ENCODE measurements around the gene DYDC1.

Gene DYDC1

DNA sequence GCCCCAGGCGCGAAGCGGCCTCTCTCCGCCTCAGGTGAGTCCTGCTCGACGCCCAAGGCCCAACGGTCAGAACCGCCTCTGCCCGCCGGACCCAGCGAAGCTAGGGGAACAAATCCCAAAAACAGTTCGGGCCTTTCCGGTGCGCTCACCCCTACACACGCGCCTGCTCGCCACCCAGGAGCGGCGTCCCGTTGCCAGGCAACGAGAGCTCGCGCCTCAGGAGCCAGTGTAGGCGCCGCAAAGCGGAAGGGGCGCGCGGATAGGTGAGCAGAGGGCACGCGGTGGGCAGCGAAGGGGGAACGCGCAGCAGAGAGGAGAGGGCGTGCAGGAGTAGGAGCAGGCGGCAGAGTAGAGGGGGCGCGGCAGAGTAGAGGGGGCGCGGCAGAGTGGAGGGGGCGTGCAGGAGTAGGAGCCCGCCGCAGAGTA lies at the start of gene DYDC1, which contains the start of gene DYDC2:
Gene DYDC1, minus strand, starts transcription at position 193 of the 426 bp plus-strand sequence. CDS start 4,154 bp downstream, outside the sequence.
Gene DYDC2, plus strand, starts transcription at position 219 of the 426 bp plus-strand sequence. CDS start 5,663 bp downstream, outside the sequence.
- no peaks in the 10 kb centered on the region for H3K9me3 ChIP-seq (ENCODE audit: insufficient read depth, low read depth, low read length)
- no peaks in the 10 kb centered on the region for H3K36me3 ChIP-seq (ENCODE audit: insufficient read depth, low read depth, low read length)
- peaks cover 5% of the 10 kb centered on the region; the same call in 1 of the 2 replicates for H3K4me1 ChIP-seq (ENCODE audit: insufficient read depth, low read length)
- peaks cover 18% of the 10 kb centered on the region for H3K27me3 ChIP-seq (ENCODE audit: insufficient read depth, low read length)
- no peak within 1 kb of the TSS for H3K27ac ChIP-seq (ENCODE audit: low read length)
- H3K4me3 ChIP-seq (ENCODE audit: low read length): peak within 1 kb of the TSS; percentile 59
- H3K9ac ChIP-seq (ENCODE audit: low read depth, low read length): peak within 1 kb of the TSS; percentile 71; the same call in 1 of the 2 replicates

DNA sequence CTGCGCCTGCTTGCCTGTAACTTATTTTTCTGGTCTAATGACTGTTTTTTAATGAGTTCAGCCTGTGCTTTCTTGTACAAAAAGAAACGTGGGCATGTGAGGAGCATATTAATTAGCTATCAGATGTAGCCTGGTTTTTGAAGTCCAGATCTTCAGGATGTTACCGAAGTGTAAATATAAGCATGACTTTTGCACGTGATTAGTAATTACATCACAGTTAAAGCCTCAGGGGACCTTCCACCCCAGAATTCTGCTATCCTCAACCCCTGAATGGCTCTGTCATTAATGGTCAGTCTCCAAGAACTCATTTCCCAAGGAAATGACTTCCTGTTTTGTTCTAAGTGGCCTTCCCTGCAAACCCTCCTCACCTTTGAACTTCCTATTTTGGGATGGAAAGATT lies 49.6 kb upstream of the DYDC1 start:
- Histone ChIP-seq H3K9ac (ENCODE audit: low read depth, low read length) (no peak overlapping the region), H3K27ac (ENCODE audit: low read length) (no peak overlapping the region), H3K27me3 (ENCODE audit: insufficient read depth, low read length) (peaks cover 31% of the 10 kb centered on the region), H3K4me1 (ENCODE audit: insufficient read depth, low read length) (peaks cover 5% of the 10 kb centered on the region; the same call in 1 of the 2 replicates), H3K9me3 (ENCODE audit: insufficient read depth, low read depth, low read length) (no peaks in the 10 kb centered on the region), H3K36me3 (ENCODE audit: insufficient read depth, low read depth, low read length) (peaks cover 5% of the 10 kb centered on the region; the same call in 1 of the 2 replicates), H3K4me3 (ENCODE audit: low read length) (no peak overlapping the region)

DNA sequence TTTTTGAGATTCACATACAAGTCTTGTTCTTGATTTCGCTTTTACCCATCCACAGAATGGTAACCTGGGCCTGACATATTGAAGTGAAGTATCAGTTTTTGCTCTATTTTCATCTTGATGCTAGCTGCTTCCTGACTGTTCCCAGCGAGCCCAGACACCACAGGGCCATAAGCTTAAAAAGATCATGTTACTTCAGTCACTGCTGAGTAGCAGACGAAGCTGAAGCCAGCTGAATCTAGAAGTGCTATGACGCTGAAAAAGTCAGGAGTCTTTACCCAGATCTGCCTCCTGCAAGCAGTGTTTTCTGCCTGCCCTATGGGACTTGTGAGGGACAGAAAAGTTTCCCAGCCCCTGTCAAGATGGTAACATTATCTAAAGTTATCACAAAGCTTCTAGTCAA lies 49.1 kb upstream of the DYDC1 start:
- Histone ChIP-seq H3K27me3 (ENCODE audit: insufficient read depth, low read length) (peaks cover 31% of the 10 kb centered on the region), H3K27ac (ENCODE audit: low read length) (no peak overlapping the region), H3K9me3 (ENCODE audit: insufficient read depth, low read depth, low read length) (no peaks in the 10 kb centered on the region), H3K4me1 (ENCODE audit: insufficient read depth, low read length) (peaks cover 5% of the 10 kb centered on the region; the same call in 1 of the 2 replicates), H3K9ac (ENCODE audit: low read depth, low read length) (no peak overlapping the region), H3K4me3 (ENCODE audit: low read length) (no peak overlapping the region), H3K36me3 (ENCODE audit: insufficient read depth, low read depth, low read length) (0 out of 2 replicates have a peak, but pooled peaks cover under 1% of the 10 kb centered on the region)

DNA sequence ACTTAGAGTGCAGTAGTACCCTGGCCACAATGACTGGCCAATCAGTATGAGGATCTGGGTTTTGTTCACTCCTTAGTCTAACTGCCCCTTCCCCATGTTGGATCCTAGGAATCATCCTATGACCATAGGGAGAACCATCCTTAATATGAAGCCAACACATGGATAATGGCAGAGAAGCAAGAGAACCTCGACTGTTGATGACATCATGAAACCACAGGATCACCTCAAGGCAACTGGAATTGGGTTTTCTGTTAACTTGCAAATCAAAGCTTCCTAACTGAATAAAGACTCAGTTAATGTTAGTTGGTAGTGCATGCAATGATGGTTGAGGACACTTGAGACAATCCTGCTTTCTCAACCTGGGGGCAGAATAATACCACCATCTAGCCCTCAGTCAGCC lies 48.5 kb upstream of the DYDC1 start:
- Histone ChIP-seq H3K27me3 (ENCODE audit: insufficient read depth, low read length) (peaks cover 31% of the 10 kb centered on the region), H3K9ac (ENCODE audit: low read depth, low read length) (no peak overlapping the region), H3K9me3 (ENCODE audit: insufficient read depth, low read depth, low read length) (no peaks in the 10 kb centered on the region), H3K4me3 (ENCODE audit: low read length) (no peak overlapping the region), H3K4me1 (ENCODE audit: insufficient read depth, low read length) (peaks cover 5% of the 10 kb centered on the region; the same call in 1 of the 2 replicates), H3K27ac (ENCODE audit: low read length) (no peak overlapping the region), H3K36me3 (ENCODE audit: insufficient read depth, low read depth, low read length) (no peaks in the 10 kb centered on the region)

DNA sequence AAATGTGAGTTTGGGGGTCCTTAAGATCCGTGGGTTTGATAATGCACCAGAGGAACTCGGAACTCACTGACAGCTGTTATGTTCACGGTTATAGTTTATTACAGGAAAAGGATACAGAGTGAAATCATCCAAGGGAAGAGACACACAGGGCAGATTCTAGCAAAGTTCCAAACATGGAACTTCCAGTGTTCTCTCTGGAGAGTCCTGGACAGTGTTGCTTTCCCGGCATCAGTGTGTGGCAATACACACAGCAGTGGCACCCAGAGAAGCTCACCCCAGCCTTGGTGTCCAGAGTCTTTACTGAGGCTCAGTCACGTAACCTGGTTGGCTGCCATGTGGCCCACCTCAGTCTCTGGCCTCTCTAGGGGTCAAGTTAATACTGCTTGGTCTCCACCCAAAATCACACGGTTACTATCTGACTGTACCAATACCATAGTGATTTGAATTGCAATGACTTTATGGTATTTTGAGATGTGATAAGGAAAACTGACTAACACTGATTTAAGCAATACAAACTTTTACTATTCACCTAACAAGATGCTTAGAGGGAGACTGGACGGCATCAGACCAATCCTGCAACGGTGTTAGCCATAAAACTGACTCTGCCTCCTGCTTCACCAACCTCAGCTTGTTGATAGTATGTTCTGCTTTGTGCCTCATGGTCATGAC lies 43.7 kb upstream of the DYDC1 start:
- Histone ChIP-seq H3K27ac (ENCODE audit: low read length) (no peak overlapping the region), H3K9me3 (ENCODE audit: insufficient read depth, low read depth, low read length) (no peaks in the 10 kb centered on the region), H3K4me1 (ENCODE audit: insufficient read depth, low read length) (no peaks in the 10 kb centered on the region), H3K36me3 (ENCODE audit: insufficient read depth, low read depth, low read length) (no peaks in the 10 kb centered on the region), H3K4me3 (ENCODE audit: low read length) (no peak overlapping the region), H3K27me3 (ENCODE audit: insufficient read depth, low read length) (no peaks in the 10 kb centered on the region), H3K9ac (ENCODE audit: low read depth, low read length) (no peak overlapping the region)

DNA sequence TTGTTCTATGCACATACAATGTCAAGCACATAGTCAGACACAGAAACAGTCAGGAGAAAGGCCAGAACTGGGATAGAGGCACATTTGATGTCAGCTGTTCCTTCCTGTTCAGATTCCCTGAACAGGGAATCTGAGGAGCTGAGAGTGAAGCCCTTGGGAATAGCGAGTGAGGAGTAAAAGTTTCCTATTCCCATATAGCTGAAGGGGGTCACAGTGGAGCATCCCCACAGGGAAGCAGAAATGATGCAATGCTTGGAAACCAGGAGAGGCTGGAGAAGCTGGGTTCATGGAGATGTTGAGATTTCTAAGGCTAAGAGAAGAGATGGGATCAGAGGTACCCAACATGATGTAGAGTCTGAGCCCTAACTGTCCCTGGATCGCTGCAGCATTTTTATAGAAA lies 40.5 kb upstream of the DYDC1 start:
- Histone ChIP-seq H3K4me3 (ENCODE audit: low read length) (no peak overlapping the region), H3K27ac (ENCODE audit: low read length) (no peak overlapping the region), H3K27me3 (ENCODE audit: insufficient read depth, low read length) (no peaks in the 10 kb centered on the region), H3K9me3 (ENCODE audit: insufficient read depth, low read depth, low read length) (no peaks in the 10 kb centered on the region), H3K9ac (ENCODE audit: low read depth, low read length) (no peak overlapping the region), H3K36me3 (ENCODE audit: insufficient read depth, low read depth, low read length) (no peaks in the 10 kb centered on the region), H3K4me1 (ENCODE audit: insufficient read depth, low read length) (no peaks in the 10 kb centered on the region)

DNA sequence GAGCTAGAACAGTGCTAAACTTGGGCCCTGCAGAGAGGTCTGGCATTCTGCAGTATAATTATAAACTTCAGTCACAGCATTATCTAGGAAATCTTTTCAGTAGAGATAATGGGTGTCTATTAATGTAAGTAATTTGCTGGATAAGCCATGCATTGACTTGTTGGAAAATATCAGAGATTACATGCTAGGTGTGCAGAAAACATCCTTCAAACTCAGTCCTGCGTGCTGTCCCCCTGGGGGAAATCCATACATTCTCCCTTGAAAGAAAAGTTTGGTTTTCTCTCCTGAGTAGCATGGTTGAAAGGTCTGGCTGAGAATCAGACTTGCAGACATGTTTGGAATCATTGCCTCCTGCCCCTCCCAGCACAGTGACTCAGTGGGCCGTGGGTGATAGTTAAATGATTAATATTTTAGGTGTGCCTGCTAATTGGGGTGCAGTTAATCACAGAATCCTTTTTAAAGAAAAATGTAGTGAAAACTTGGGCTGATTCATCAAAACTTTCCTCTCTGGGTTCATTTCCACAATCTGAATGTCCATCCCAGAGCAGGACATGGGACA lies 37.9 kb upstream of the DYDC1 start:
- Histone ChIP-seq H3K27me3 (ENCODE audit: insufficient read depth, low read length) (no peaks in the 10 kb centered on the region), H3K27ac (ENCODE audit: low read length) (no peak overlapping the region), H3K9ac (ENCODE audit: low read depth, low read length) (no peak overlapping the region), H3K9me3 (ENCODE audit: insufficient read depth, low read depth, low read length) (no peaks in the 10 kb centered on the region), H3K4me3 (ENCODE audit: low read length) (no peak overlapping the region), H3K4me1 (ENCODE audit: insufficient read depth, low read length) (no peaks in the 10 kb centered on the region), H3K36me3 (ENCODE audit: insufficient read depth, low read depth, low read length) (no peaks in the 10 kb centered on the region)

DNA sequence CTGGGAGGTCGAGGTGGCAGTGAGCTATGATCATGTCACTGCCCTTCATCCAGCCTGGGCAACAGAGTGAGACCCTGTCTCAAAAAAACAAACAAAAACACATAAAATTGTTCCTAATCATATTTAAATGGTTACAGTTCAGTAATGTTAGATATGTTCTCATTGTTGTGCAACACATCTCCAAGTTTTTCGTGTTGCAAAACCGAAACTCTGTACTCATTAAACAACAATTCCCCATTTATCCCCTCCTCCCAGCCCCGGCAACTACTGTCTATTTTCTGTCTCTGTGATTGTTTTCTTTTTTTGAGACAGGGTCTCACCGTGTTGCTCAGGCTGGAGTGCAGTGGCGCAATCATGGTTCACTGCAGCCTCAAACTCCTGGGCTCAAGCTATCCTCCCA lies 35.7 kb upstream of the DYDC1 start:
- Histone ChIP-seq H3K27me3 (ENCODE audit: insufficient read depth, low read length) (no peaks in the 10 kb centered on the region), H3K9me3 (ENCODE audit: insufficient read depth, low read depth, low read length) (no peaks in the 10 kb centered on the region), H3K4me3 (ENCODE audit: low read length) (no peak overlapping the region), H3K4me1 (ENCODE audit: insufficient read depth, low read length) (no peaks in the 10 kb centered on the region), H3K27ac (ENCODE audit: low read length) (no peak overlapping the region), H3K9ac (ENCODE audit: low read depth, low read length) (no peak overlapping the region), H3K36me3 (ENCODE audit: insufficient read depth, low read depth, low read length) (no peaks in the 10 kb centered on the region)

DNA sequence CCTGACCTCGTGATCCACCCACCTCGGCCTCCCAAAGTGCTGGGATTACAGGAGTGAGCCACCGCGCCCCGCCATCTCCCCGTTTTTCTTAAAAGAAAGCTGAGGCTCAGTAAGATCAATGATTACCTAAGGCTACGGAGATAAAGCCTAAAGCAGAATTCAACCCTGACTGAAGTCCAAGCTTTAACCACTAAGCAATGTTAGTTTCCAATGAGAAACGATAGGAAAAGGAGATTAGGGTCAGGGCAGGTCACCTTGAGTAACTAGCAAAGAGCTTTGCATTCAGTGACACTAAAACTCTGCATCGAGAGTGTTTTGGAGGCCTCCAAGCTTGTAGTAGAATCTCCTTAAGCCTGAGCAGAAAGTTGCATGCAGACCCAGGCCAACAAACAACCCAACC lies 34.2 kb upstream of the DYDC1 start:
- Histone ChIP-seq H3K4me1 (ENCODE audit: insufficient read depth, low read length) (no peaks in the 10 kb centered on the region), H3K36me3 (ENCODE audit: insufficient read depth, low read depth, low read length) (no peaks in the 10 kb centered on the region), H3K9me3 (ENCODE audit: insufficient read depth, low read depth, low read length) (no peaks in the 10 kb centered on the region), H3K27me3 (ENCODE audit: insufficient read depth, low read length) (no peaks in the 10 kb centered on the region), H3K9ac (ENCODE audit: low read depth, low read length) (no peak overlapping the region), H3K4me3 (ENCODE audit: low read length) (no peak overlapping the region), H3K27ac (ENCODE audit: low read length) (no peak overlapping the region)

DNA sequence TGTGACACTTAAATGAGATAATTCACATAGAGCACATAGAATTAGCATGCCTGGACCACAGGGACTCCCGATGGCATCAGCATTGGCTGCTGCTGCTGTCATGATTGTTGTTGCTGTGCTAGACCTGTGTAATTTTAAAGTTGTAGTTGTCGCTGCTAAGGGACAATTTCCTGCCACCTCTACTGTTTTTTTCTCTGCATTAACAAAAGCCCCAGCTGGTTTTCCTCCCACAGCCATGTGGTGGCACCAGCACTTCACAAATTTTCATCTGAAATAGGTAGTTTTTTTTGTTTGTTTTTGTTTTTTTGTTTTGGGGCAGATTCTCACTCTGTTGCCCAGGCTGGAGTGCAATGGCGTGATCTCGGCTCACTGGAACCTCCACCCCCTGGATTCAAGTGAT lies 26.4 kb upstream of the DYDC1 start:
- H3K27me3 ChIP-seq (ENCODE audit: insufficient read depth, low read length): no peaks in the 10 kb centered on the region
- H3K4me1 ChIP-seq (ENCODE audit: insufficient read depth, low read length): no peaks in the 10 kb centered on the region
- H3K27ac ChIP-seq (ENCODE audit: low read length): no peak overlapping the region
- H3K9ac ChIP-seq (ENCODE audit: low read depth, low read length): no peak overlapping the region
- no peaks in the 10 kb centered on the region for H3K36me3 ChIP-seq (ENCODE audit: insufficient read depth, low read depth, low read length)
- H3K4me3 ChIP-seq (ENCODE audit: low read length): no peak overlapping the region
- no peaks in the 10 kb centered on the region for H3K9me3 ChIP-seq (ENCODE audit: insufficient read depth, low read depth, low read length)

DNA sequence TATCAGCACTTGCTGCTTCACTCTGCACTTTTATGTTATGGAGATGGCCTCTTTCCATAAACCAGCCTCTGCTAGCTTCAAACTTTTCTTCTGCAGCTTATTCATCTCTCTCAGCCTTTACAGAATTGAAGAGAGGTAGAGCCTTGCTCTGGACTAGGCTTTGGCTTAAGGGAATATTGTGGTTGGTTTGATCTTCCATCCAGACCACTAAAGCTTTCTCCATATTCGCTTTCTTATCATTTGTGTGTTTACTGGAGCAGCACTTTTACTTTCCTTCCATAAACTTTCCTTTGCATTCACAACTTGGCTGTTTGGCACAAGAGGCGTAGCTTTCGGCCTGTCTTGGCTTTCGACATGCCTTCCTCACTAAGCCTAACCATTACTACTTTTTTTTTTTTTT lies 23.6 kb upstream of the DYDC1 start:
- Histone ChIP-seq H3K4me3 (ENCODE audit: low read length) (no peak overlapping the region), H3K9me3 (ENCODE audit: insufficient read depth, low read depth, low read length) (no peaks in the 10 kb centered on the region), H3K27ac (ENCODE audit: low read length) (no peak overlapping the region), H3K36me3 (ENCODE audit: insufficient read depth, low read depth, low read length) (no peaks in the 10 kb centered on the region), H3K9ac (ENCODE audit: low read depth, low read length) (no peak overlapping the region), H3K27me3 (ENCODE audit: insufficient read depth, low read length) (no peaks in the 10 kb centered on the region), H3K4me1 (ENCODE audit: insufficient read depth, low read length) (no peaks in the 10 kb centered on the region)

DNA sequence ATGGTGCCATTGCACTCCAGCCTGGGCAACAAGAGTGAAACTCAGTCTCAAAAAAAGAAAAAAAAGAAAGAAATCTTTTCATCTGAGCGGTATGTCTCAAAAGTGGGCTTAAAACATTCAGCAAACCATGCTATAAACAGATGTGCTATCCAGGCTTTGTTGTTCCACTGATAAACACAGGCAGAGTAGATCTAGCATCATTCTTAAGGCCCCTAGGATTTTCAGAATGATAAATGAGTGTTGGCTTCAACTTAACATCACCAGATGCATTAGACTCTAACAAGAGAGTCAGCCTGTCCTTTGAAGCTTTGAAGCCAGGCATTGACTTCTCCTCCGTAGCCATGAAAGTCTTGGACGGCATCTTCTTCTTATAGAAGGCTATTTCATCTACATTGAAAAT lies 23.1 kb upstream of the DYDC1 start:
- H3K4me1 ChIP-seq (ENCODE audit: insufficient read depth, low read length): no peaks in the 10 kb centered on the region
- H3K9me3 ChIP-seq (ENCODE audit: insufficient read depth, low read depth, low read length): no peaks in the 10 kb centered on the region
- no peaks in the 10 kb centered on the region for H3K36me3 ChIP-seq (ENCODE audit: insufficient read depth, low read depth, low read length)
- no peaks in the 10 kb centered on the region for H3K27me3 ChIP-seq (ENCODE audit: insufficient read depth, low read length)
- H3K9ac ChIP-seq (ENCODE audit: low read depth, low read length): no peak overlapping the region
- H3K27ac ChIP-seq (ENCODE audit: low read length): no peak overlapping the region
- H3K4me3 ChIP-seq (ENCODE audit: low read length): no peak overlapping the region
